ENCODE data around the gene SLC35B4. TPM values are rescaled to one million over a fixed set of nuclear protein-coding genes. Genes with fewer than 3 reads are reported as not detected.

Gene SLC35B4
- total RNA-seq, 1 experiment from 2014 or later, result 21.6 TPM

DNA sequence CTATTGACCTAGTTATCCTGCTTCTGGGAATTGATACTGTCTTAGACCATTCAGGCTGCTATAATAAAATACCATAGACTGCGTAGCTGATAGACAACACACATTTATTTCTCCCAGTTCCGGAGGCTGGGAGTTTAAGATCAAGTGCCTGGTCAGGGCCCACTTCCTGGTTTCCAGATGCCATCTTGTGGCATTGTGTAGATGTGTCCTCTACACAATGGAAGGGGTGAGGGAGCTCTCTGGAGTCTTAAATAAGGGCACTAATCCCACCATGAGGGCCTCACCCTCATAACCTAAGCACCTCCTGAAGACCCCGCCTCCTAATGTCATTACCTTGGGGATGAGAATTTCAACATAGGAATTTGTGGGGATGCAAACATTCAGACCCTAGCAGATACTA is 62.4 kb downstream of the SLC35B4 start:
- ChIA-PET CTCF (no interaction called here), POLR2A (no interaction called here)
- DNase-seq (ENCODE audit: low read depth, low spot score) (no peak), ATAC-seq (peak; percentile 58; the same call in 1 of the 2 replicates)
- no peak overlapping the region for H3K4me3 ChIP-seq (ENCODE audit: low read depth in 2 of 2, low read length in 2 of 2)
- peaks cover 6% of the 10 kb centered on the region; the same call in 1 of the 2 replicates for H3K27me3 ChIP-seq (ENCODE audit: control insufficient read depth, insufficient read depth, low read length)
- TF ChIP-seq TCF7L2 (IDR thresholded peaks at IDR 0.05; ENCODE audit: low read depth, low read length), result no peak
- TF ChIP-seq, protein P1, sequence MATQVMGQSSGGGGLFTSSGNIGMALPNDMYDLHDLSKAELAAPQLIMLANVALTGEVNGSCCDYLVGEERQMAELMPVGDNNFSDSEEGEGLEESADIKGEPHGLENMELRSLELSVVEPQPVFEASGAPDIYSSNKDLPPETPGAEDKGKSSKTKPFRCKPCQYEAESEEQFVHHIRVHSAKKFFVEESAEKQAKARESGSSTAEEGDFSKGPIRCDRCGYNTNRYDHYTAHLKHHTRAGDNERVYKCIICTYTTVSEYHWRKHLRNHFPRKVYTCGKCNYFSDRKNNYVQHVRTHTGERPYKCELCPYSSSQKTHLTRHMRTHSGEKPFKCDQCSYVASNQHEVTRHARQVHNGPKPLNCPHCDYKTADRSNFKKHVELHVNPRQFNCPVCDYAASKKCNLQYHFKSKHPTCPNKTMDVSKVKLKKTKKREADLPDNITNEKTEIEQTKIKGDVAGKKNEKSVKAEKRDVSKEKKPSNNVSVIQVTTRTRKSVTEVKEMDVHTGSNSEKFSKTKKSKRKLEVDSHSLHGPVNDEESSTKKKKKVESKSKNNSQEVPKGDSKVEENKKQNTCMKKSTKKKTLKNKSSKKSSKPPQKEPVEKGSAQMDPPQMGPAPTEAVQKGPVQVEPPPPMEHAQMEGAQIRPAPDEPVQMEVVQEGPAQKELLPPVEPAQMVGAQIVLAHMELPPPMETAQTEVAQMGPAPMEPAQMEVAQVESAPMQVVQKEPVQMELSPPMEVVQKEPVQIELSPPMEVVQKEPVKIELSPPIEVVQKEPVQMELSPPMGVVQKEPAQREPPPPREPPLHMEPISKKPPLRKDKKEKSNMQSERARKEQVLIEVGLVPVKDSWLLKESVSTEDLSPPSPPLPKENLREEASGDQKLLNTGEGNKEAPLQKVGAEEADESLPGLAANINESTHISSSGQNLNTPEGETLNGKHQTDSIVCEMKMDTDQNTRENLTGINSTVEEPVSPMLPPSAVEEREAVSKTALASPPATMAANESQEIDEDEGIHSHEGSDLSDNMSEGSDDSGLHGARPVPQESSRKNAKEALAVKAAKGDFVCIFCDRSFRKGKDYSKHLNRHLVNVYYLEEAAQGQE (IDR thresholded peaks at IDR 0.05; ENCODE audit: insufficient read depth in 1 of 2, low read depth in 2 of 2, low read length in 1 of 2), result no peak
- no peak for TF ChIP-seq POLR2AphosphoS5 (IDR thresholded peaks at IDR 0.05; ENCODE audit: low read depth, low read length)
- no peak for TF ChIP-seq SIN3A (IDR thresholded peaks at IDR 0.05; ENCODE audit: borderline replicate concordance, insufficient read depth, low read depth, low read length)
- TF ChIP-seq, protein P2, sequence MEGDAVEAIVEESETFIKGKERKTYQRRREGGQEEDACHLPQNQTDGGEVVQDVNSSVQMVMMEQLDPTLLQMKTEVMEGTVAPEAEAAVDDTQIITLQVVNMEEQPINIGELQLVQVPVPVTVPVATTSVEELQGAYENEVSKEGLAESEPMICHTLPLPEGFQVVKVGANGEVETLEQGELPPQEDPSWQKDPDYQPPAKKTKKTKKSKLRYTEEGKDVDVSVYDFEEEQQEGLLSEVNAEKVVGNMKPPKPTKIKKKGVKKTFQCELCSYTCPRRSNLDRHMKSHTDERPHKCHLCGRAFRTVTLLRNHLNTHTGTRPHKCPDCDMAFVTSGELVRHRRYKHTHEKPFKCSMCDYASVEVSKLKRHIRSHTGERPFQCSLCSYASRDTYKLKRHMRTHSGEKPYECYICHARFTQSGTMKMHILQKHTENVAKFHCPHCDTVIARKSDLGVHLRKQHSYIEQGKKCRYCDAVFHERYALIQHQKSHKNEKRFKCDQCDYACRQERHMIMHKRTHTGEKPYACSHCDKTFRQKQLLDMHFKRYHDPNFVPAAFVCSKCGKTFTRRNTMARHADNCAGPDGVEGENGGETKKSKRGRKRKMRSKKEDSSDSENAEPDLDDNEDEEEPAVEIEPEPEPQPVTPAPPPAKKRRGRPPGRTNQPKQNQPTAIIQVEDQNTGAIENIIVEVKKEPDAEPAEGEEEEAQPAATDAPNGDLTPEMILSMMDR (IDR thresholded peaks at IDR 0.05), result peak; percentile 48
- no peaks in the 10 kb centered on the region for H3K9me3 ChIP-seq (ENCODE audit: control insufficient read depth, insufficient read depth, low read depth, low read length)
- H3K4me1 ChIP-seq (ENCODE audit: control insufficient read depth, insufficient read depth, low read length), result no peaks in the 10 kb centered on the region
- no peak overlapping the region for H3K27ac ChIP-seq (ENCODE audit: low read length)
- BruUV-seq (replicated peaks), result no TSS peak
- in situ Hi-C loops (cut with HindIII; ENCODE audit: low pct_unique_long_range_greater_than_20kb, low sequenced_read_pairs), result no loop called here
- H3K36me3 ChIP-seq (ENCODE audit: control insufficient read depth, insufficient read depth, low read length), result no peaks in the 10 kb centered on the region
- intact Hi-C loops (cut with micrococcal nuclease; ENCODE audit: unreplicated experiment), result no loop called here

DNA sequence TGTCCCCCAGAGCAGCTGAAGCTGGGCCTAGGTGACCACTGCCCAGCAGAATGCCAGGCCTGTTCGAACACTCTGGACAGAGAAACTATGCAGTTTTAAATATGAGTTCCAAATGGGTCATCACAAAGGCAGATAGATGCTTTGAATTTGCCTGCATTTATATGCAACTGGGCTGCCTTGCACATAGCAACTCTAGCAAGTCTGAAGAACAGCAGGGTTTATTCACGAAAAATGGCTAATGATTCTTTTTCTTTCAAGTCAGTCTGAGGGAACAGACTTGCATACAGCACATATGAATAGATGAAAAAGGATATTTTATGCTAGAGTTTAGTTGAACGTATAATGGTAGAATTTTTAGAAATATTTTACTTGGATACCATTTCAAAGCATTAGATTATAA is 68.5 kb downstream of the SLC35B4 start:
- H3K4me3 ChIP-seq (ENCODE audit: low read depth in 2 of 2, low read length in 2 of 2), result no peak overlapping the region
- DNase-seq (ENCODE audit: low read depth, low spot score) (no peak), ATAC-seq (no peak)
- no peaks in the 10 kb centered on the region for H3K9me3 ChIP-seq (ENCODE audit: control insufficient read depth, insufficient read depth, low read depth, low read length)
- no peaks in the 10 kb centered on the region for H3K4me1 ChIP-seq (ENCODE audit: control insufficient read depth, insufficient read depth, low read length)
- no peak overlapping the region for H3K27ac ChIP-seq (ENCODE audit: low read length)
- ChIA-PET CTCF (no interaction called here), POLR2A (no interaction called here)
- no TSS peak for BruUV-seq (replicated peaks)
- H3K27me3 ChIP-seq (ENCODE audit: control insufficient read depth, insufficient read depth, low read length), result peaks cover 9% of the 10 kb centered on the region; the same call in 1 of the 2 replicates
- in situ Hi-C loops (cut with HindIII; ENCODE audit: low pct_unique_long_range_greater_than_20kb, low sequenced_read_pairs) (no loop called here), intact Hi-C loops (cut with micrococcal nuclease; ENCODE audit: unreplicated experiment) (no loop called here)
- TF ChIP-seq POLR2AphosphoS5 (IDR thresholded peaks at IDR 0.05; ENCODE audit: low read depth, low read length) (no peak), SIN3A (IDR thresholded peaks at IDR 0.05; ENCODE audit: borderline replicate concordance, insufficient read depth, low read depth, low read length) (no peak), TCF7L2 (IDR thresholded peaks at IDR 0.05; ENCODE audit: low read depth, low read length) (no peak)
- TF ChIP-seq, protein P1 (IDR thresholded peaks at IDR 0.05; ENCODE audit: insufficient read depth in 1 of 2, low read depth in 2 of 2, low read length in 1 of 2), result no peak
- no peaks in the 10 kb centered on the region for H3K36me3 ChIP-seq (ENCODE audit: control insufficient read depth, insufficient read depth, low read length)
